NCI-H82 treated with DMSO at 0.1 percent for 48 hours (cell line): ENCODE results near the gene PLCL1.

Experiments
- DNase-seq: peaks from one replicate; lab custom pipeline; 2025; ENCODE audit not compliant: unreplicated experiment; lab: John Stamatoyannopoulos, UW

PLCL1 gene

GRCh38 chr2:198102120-198102519 is 297.7 kb downstream of the PLCL1 start:
- DNase-seq = no peak

- DNase-seq = no peak
Measured at GRCh38 chr2:198102856-198103255, 298.5 kb downstream of the PLCL1 start.

GRCh38 chr2:198106621-198107385 is 302.4 kb downstream of the PLCL1 start:
- no peak for DNase-seq

- no peak for DNase-seq
Measured at GRCh38 chr2:198113316-198113715, 308.9 kb downstream of the PLCL1 start.

- DNase-seq = no peak
Measured at GRCh38 chr2:198114064-198114463, 309.7 kb downstream of the PLCL1 start.

- DNase-seq = no peak
Measured at GRCh38 chr2:198115201-198115600, 310.8 kb downstream of the PLCL1 start.

GRCh38 chr2:198116756-198117155 is 312.4 kb downstream of the PLCL1 start:
- no peak for DNase-seq

- DNase-seq = no peak
Measured at GRCh38 chr2:198117406-198118041, 313.1 kb downstream of the PLCL1 start.

- no peak for DNase-seq
Measured at GRCh38 chr2:198127627-198128026, 323.2 kb downstream of the PLCL1 start.

- DNase-seq = no peak
Measured at GRCh38 chr2:198129609-198130008, 325.2 kb downstream of the PLCL1 start.

GRCh38 chr2:198134293-198134955 is 330.0 kb downstream of the PLCL1 start:
- no peak for DNase-seq

GRCh38 chr2:198135481-198135934 is 331.1 kb downstream of the PLCL1 start:
- DNase-seq = peak; percentile 8

- no peak for DNase-seq
Measured at GRCh38 chr2:198136142-198136541, 331.7 kb downstream of the PLCL1 start.

- DNase-seq = no peak
Measured at GRCh38 chr2:198137733-198138132, 333.3 kb downstream of the PLCL1 start.

GRCh38 chr2:198141726-198142125 is 337.3 kb downstream of the PLCL1 start:
- no peak for DNase-seq

GRCh38 chr2:198143156-198143555 is 338.8 kb downstream of the PLCL1 start:
- no peak for DNase-seq

GRCh38 chr2:198143793-198144192 is 339.4 kb downstream of the PLCL1 start:
- DNase-seq = no peak

- DNase-seq = no peak
Measured at GRCh38 chr2:198144660-198145059, 340.3 kb downstream of the PLCL1 start.

- no peak for DNase-seq
Measured at GRCh38 chr2:198146346-198146940, 342.1 kb downstream of the PLCL1 start.

- DNase-seq = no peak
Measured at GRCh38 chr2:198157314-198157713, 352.9 kb downstream of the PLCL1 start.

- no peak for DNase-seq
Measured at GRCh38 chr2:198161151-198161550, 356.8 kb downstream of the PLCL1 start.

GRCh38 chr2:198162276-198162675 is 357.9 kb downstream of the PLCL1 start:
- DNase-seq = no peak
